Hair follicular keratinocyte (primary cell): ENCODE results near the gene SBF2. TPM values are rescaled to one million over a fixed set of nuclear protein-coding genes. Genes with fewer than 3 reads are reported as not detected.

Source experiments
- total RNA-seq: library from RNA; depleted of rRNA; stranded (reverse); fragments of >200 nt; gene quantifications from 2 replicates; pipeline ENCODE4 v1.2.3, GENCODE V29; 2015

SBF2 gene
- total RNA-seq: 15.4 and 25.1 TPM in 2 replicates

DNA sequence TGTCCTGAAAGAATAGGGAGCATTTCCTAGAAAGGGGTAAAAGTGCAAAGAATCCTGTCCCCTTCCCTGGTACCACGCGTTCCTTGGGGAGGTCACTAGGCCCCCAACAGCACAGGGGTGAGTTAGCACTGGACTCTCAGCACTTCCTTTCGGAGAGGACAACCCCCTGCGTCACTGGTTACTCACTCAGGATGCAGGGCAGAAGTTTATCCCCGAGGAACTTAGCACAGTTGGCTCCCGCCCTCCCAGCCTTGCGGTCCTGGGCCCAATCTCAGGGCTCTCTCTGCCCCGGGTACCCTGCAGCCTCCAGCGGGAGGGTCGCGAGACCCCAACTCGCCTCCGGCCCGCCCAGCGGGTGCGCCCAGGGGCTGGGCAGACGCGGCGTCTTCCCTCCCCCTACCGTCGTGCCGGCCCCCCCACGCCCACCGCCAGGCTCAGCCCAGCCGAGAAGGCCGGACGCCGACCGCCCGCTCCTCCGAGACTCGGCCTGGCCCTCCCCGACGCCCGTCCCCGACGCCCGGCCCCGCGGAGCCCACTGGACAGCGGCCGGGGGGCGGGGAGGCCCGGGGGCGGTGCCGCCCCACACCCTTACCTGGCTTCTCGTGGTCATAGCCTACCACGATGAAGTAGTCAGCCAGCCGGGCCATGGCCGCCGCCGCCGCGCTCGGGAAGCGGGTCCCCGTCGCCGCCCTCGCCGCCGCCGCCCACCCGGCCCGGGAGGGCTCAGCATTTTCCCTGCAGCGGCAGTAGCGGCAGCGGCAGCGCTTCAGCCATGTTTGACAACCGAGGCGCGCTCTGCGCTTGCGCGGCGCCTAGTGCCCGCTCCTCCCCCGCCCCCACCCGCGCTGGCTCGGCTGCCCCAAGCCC lies at the start of gene SBF2:
TSS of gene SBF2 (minus strand) at position 797 of the 867 bp plus-strand sequence. CDS start at position 647, 150 bp downstream.

DNA sequence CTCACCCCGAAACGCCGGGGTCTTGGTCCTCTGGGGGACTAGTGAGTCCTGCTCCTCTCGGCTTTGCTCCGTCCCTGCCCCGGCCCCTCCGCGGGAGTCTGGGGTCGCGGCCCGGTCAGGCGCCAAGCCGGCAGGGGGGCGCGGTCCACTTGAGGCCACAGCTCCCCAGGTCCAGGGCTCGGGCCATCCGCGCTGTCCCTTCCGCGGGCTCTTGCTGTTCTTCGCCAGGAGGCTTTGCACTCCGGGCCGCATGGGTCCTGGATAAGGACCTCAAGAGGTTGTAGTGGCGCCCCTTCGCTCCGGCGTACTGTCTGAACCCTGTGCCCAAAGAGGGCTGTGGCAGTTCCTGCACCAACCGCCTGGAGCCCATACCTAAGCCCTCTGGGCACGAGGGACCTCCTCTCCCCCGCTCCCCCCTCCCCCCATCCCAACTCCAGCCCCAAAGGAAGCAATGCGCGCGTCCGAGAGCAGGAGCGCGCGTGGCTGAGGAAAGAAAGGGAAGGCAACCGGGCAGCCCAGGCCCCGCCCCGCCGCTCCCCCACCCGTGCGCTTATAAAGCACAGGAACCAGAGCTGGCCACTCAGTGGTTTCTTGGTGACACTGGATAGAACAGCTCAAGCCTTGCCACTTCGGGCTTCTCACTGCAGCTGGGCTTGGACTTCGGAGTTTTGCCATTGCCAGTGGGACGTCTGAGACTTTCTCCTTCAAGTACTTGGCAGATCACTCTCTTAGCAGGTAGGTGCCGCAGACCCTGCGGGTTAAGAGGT lies 10.7 kb upstream of the SBF2 start, which contains the start of gene ADM:
TSS of gene ADM (plus strand) at position 579 of the 767 bp plus-strand sequence. CDS start 628 bp downstream, outside the sequence.

Other genes with a start within 250 kb of the SBF2 start
- gene ADM, start 10.9 kb upstream of the SBF2 start, total RNA-seq: 23.7 and 36.8 TPM in 2 replicates
- gene AMPD3, start 161.0 kb upstream of the SBF2 start, total RNA-seq: 5.7 and 13.4 TPM in 2 replicates
- 31.5 and 32.1 TPM in 2 replicates for gene RNF141, start 247.0 kb upstream of the SBF2 start, total RNA-seq